Measurements from ENCODE around the gene SLC33A1.

DNA sequence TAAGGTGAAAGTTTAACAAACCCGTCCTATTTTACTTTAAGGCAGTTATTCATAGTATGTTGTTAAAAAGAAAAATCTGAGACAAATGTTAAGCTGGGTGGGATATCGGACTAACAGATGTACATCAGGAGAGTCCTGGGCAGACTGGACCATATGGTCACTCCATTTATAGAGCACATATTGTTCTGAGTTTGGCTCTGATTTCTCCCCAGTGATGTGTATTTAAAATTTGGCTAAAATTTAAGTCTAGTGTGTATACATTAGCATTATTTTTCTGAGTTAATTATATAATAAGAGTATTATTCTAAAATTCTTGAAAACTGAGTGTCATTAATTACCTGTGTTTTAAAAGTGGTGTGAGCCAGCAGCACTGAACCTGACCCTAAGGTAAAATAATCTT lies 22.3 kb upstream of the SLC33A1 start:
- TF ChIP-seq, protein P1, sequence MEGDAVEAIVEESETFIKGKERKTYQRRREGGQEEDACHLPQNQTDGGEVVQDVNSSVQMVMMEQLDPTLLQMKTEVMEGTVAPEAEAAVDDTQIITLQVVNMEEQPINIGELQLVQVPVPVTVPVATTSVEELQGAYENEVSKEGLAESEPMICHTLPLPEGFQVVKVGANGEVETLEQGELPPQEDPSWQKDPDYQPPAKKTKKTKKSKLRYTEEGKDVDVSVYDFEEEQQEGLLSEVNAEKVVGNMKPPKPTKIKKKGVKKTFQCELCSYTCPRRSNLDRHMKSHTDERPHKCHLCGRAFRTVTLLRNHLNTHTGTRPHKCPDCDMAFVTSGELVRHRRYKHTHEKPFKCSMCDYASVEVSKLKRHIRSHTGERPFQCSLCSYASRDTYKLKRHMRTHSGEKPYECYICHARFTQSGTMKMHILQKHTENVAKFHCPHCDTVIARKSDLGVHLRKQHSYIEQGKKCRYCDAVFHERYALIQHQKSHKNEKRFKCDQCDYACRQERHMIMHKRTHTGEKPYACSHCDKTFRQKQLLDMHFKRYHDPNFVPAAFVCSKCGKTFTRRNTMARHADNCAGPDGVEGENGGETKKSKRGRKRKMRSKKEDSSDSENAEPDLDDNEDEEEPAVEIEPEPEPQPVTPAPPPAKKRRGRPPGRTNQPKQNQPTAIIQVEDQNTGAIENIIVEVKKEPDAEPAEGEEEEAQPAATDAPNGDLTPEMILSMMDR (IDR thresholded peaks at IDR 0.05) = no peak
- TF ChIP-seq POLR2AphosphoS5 (IDR thresholded peaks at IDR 0.05; ENCODE audit: low read depth, low read length) (no peak), SIN3A (IDR thresholded peaks at IDR 0.05; ENCODE audit: borderline replicate concordance, insufficient read depth, low read depth, low read length) (no peak)
- TF ChIP-seq, protein P2, sequence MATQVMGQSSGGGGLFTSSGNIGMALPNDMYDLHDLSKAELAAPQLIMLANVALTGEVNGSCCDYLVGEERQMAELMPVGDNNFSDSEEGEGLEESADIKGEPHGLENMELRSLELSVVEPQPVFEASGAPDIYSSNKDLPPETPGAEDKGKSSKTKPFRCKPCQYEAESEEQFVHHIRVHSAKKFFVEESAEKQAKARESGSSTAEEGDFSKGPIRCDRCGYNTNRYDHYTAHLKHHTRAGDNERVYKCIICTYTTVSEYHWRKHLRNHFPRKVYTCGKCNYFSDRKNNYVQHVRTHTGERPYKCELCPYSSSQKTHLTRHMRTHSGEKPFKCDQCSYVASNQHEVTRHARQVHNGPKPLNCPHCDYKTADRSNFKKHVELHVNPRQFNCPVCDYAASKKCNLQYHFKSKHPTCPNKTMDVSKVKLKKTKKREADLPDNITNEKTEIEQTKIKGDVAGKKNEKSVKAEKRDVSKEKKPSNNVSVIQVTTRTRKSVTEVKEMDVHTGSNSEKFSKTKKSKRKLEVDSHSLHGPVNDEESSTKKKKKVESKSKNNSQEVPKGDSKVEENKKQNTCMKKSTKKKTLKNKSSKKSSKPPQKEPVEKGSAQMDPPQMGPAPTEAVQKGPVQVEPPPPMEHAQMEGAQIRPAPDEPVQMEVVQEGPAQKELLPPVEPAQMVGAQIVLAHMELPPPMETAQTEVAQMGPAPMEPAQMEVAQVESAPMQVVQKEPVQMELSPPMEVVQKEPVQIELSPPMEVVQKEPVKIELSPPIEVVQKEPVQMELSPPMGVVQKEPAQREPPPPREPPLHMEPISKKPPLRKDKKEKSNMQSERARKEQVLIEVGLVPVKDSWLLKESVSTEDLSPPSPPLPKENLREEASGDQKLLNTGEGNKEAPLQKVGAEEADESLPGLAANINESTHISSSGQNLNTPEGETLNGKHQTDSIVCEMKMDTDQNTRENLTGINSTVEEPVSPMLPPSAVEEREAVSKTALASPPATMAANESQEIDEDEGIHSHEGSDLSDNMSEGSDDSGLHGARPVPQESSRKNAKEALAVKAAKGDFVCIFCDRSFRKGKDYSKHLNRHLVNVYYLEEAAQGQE (IDR thresholded peaks at IDR 0.05; ENCODE audit: insufficient read depth in 1 of 2, low read depth in 2 of 2, low read length in 1 of 2) = no peak
